ENCODE measurements around the gene CALN1.

- TF ChIP-seq CTCF (IDR thresholded peaks at IDR 0.05) (no peak), POLR2AphosphoS5 (IDR thresholded peaks at IDR 0.05) (no peak)
Measured at GRCh38 chr7:72059925-72060324, 352.2 kb downstream of the CALN1 start.

Measured in prostate gland (tissue), 2 donors.